RWPE1 (cell line): ENCODE results near the gene FRAT2.

Source experiments
- CTCF ChIA-PET: fragments of 350-600 bp; sonication (Branson Sonifier 250); formaldehyde crosslinking; extraction: SDS; loops from one replicate; lab custom pipeline; 2021; lab: Yijun Ruan, JAX
- POLR2A ChIA-PET: fragments of 400-600 bp; formaldehyde crosslinking; extraction: SDS; loops from one replicate; lab custom pipeline; 2020; ENCODE audit warnings: antibody characterized with exemption; ENCODE audit not compliant: low non-redundant PET; lab: Yijun Ruan, JAX
- DNase-seq: peaks from one replicate; pipeline ENCODE4 v3.0.0; 2012; ENCODE audit warnings: low spot score
- H3K27ac ChIP-seq: fragments of 450-650 bp; 2 replicates; pipeline ENCODE4 v1.5.1; 2017
- TF ChIP-seq, protein P1 (sequence below): fragments of 450-650 bp; conservative IDR thresholded peaks from 2 replicates; pipeline ENCODE4 v1.5.1; 2017; ENCODE audit warnings: low read depth, mild to moderate bottlenecking

Gene FRAT2

DNA sequence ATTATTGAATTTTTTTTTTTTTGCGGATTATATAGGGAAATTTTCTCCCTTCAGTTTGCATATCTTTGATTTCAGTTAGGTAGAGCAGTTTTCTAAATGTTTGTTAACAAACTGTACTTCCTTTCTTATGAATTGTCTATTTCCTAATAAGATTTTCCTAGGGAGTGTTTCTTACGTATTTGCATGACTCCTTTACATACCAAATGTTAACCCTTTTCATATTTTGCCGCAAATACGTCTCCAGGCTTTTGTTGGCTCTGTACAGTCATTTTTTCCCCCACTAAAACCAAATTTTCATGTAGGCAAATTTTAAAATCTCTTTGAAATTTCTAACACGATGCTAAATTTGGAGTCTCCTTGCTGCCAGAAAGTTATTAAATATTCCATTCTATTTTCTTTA lies 1.9 kb upstream of the FRAT2 start:
- ChIA-PET CTCF (interaction anchor here (0.7 to 1.0 kb wide), 2 partner anchors 17 to 78 kb away, joined by 3 read pairs; no protein-coding TSS in a partner anchor), POLR2A (no interaction called here)
- DNase-seq = no peak
- TF ChIP-seq, protein P1, sequence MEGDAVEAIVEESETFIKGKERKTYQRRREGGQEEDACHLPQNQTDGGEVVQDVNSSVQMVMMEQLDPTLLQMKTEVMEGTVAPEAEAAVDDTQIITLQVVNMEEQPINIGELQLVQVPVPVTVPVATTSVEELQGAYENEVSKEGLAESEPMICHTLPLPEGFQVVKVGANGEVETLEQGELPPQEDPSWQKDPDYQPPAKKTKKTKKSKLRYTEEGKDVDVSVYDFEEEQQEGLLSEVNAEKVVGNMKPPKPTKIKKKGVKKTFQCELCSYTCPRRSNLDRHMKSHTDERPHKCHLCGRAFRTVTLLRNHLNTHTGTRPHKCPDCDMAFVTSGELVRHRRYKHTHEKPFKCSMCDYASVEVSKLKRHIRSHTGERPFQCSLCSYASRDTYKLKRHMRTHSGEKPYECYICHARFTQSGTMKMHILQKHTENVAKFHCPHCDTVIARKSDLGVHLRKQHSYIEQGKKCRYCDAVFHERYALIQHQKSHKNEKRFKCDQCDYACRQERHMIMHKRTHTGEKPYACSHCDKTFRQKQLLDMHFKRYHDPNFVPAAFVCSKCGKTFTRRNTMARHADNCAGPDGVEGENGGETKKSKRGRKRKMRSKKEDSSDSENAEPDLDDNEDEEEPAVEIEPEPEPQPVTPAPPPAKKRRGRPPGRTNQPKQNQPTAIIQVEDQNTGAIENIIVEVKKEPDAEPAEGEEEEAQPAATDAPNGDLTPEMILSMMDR = no peak
- H3K27ac ChIP-seq = no peak overlapping the region

DNA sequence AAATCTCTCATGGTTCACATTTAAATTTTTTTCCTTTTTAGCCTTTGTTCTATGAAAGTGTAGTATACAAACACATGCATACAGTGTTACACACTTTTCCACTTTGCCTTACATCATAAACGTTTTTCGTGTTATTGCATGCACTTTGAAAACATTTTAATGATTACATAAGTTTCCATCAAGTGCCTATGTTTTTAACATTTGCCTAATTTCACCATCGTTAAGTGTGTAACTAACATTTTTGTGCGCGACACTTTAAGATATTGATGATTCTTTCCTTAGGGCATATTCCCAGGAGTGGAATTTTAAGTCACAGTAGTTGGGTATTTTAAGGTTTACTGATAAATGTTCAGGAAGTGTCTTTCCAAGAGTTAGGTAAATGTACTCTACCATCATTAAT lies 1.5 kb upstream of the FRAT2 start:
- TF ChIP-seq, protein P1 = no peak
- DNase-seq = no peak
- H3K27ac ChIP-seq = no peak overlapping the region
- ChIA-PET CTCF (no interaction called here), POLR2A (no interaction called here)

DNA sequence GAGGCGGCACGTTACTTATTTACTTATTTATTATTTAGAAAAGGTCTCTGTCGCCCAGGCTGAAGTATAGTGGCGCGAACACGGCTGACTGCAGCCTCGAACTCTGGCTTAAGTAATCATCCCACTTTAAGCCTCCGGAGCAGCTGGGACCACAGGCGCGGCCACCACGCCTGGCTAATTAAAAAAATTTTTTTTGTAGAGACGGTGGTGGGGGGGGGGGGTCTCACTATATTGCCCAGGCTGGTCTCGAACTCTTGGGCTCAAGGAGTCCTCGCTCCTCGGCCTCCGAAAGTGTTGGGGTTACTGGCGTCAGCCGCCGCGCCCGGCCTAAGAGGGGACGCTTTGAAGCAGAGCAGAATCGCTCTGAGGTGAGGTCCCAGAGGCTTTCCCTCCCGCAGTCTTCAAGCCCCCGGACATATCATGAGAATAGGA lies 675 bp upstream of the FRAT2 start:
- no peak for DNase-seq
- H3K27ac ChIP-seq = peak overlapping the region; percentile 93
- CTCF ChIA-PET = no interaction called here
- TF ChIP-seq, protein P1 = no peak
- POLR2A ChIA-PET = no interaction called here

DNA sequence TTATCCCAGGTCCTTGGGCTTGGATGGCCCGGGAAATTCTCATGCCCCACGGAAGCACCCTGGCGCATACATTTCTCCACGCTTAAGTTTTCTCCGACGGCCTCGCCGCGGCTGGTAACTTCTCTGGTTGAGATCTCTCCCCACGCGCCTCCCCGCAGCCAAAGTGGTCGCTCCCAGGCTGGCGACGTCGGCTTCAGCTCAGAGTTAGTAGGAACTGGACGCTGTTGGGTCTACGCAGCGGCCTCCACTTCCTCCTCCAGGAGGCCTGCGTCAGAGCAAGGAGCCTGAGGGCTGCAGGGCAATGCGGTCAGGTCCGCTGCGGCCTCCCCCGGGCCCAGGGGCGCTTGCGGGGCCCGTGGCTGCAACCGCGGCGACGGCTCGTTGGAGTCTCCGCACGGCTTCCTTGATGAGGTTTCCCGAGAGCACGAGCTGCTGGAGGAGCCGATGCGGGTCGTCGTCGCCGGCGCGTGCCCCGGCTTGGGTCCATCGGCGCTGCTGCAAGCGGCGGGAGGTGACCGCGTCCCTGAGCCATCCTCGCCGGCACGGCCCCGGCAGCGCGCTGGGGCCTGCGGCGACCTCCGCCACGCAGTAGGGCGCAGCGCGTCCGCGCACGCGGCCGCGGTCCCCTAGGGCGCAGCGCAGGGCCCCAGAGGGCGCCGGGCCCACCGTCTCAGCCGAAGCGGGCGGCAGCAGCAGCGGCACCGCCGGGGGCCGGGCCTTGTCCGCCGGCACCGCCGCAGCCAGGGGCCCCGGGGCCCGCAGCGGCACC lies 744 bp downstream of the FRAT2 start:
- TF ChIP-seq, protein P1 = no peak
- ChIA-PET POLR2A (interaction anchor here (0.6 to 1.6 kb wide), 3 partner anchors 14 to 314 kb away, joined by 3 to 10 read pairs (median 6); no protein-coding TSS in a partner anchor), CTCF (interaction anchor here (0.7 to 2.6 kb wide), 3 partner anchors 14 to 55 kb away, joined by 3 to 9 read pairs (median 4); no protein-coding TSS in a partner anchor)
- DNase-seq = peak; percentile 34
- peak overlapping the region; percentile 93 for H3K27ac ChIP-seq

DNA sequence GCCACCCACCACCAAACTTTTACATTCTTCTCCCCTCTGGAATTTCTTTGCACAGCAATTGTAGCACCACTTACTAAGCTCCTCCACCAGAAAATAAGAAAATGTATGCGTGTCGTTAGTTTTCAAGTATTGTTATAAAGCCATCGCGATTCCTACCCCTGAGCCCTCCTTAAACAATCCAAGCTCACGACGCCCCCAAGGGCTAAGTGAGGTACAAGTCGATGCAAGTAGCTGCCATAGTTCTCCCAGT lies 1.3 kb downstream of the FRAT2 start:
- H3K27ac ChIP-seq = peak overlapping the region; percentile 93
- TF ChIP-seq, protein P1 = no peak
- CTCF ChIA-PET = interaction anchor here (0.7 to 2.6 kb wide), 5 partner anchors 13 to 296 kb away, joined by 3 to 9 read pairs (median 3); no protein-coding TSS in a partner anchor
- DNase-seq = peak; percentile 57
- POLR2A ChIA-PET = interaction anchor here (0.9 to 1.6 kb wide), 2 partner anchors 13 to 26 kb away, joined by 3 to 10 read pairs; no protein-coding TSS in a partner anchor

DNA sequence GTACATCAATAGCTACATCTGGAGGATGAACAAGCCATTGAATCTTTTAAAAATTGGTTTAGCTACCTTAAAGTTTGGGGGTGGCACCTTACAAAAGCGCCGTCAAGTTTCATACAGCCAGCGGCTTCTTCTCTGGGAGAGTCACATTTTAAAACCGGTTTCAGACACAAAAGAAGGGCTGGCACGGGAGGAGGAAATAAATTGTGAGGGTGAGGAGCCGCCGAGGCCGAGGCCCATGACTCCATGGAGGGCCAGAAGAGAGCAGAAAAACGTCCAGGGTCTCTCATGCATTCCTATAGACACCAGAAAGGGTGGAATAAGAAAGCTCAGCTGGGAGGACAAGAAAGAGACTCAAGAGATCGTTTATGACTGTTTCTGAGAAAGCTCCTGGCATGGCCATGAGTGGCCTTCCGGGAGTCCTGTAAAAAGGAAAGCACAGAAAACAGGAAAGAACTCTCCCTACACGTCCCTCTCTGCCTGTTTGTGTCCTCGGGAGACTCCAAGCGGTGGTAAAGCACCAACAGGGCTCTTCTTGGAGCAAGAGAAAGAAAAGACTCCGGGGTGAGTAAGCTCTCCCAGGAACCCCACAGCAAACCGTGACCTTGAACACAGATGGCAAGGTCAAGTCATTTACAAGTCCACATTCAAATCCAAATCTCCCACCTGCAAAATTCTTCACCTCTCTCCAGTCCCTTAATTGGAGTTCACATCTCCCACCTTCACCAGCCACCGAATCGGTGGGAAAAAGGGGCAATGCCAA lies 1.8 kb downstream of the FRAT2 start:
- TF ChIP-seq, protein P1 = peak; percentile 49; the same call in 1 of the 2 replicates
- H3K27ac ChIP-seq = peak overlapping the region; percentile 93
- ChIA-PET CTCF (interaction anchor here (0.5 to 2.6 kb wide), 12 partner anchors 13 to 897 kb away, joined by 3 to 9 read pairs (median 4); no protein-coding TSS in a partner anchor), POLR2A (interaction anchor here (0.9 to 1.6 kb wide), 2 partner anchors 13 to 26 kb away, joined by 3 to 10 read pairs; no protein-coding TSS in a partner anchor)
- DNase-seq = peak; percentile 81
